ENCODE data around the gene TCFL5.

DNA sequence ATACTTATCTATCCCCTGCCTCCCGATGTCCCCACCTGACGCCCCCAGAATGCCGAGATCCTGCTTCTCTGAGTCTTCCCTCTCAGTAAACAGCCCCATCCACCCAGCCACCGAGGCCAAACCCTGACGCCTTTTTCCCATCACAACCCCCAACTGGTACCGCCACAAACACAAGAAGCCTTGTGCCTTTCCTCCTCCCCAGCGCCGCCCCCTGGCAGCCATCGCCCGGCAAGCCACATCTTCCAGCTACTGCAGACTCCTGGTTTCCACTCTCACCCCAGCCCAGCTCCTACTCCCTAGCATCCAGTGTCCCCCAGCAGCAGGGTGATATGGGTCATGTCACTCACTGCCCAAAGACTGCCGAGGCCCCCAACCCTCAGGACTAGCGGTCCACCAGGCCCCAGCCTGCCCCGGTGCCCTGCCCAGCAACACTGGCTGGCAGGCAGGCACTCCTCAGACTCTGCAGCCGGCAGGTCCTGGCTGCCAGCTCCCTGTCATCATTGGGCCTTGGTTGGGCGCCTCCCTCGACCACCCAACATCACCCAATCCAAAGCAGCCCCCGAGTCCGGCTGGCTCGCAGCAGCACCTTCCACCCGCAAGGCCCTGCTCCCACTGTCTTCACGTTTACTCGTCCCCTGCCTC, 11.2 kb downstream of the TCFL5 start:
- TF ChIP-seq, protein P1, sequence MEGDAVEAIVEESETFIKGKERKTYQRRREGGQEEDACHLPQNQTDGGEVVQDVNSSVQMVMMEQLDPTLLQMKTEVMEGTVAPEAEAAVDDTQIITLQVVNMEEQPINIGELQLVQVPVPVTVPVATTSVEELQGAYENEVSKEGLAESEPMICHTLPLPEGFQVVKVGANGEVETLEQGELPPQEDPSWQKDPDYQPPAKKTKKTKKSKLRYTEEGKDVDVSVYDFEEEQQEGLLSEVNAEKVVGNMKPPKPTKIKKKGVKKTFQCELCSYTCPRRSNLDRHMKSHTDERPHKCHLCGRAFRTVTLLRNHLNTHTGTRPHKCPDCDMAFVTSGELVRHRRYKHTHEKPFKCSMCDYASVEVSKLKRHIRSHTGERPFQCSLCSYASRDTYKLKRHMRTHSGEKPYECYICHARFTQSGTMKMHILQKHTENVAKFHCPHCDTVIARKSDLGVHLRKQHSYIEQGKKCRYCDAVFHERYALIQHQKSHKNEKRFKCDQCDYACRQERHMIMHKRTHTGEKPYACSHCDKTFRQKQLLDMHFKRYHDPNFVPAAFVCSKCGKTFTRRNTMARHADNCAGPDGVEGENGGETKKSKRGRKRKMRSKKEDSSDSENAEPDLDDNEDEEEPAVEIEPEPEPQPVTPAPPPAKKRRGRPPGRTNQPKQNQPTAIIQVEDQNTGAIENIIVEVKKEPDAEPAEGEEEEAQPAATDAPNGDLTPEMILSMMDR (IDR thresholded peaks at IDR 0.05; ENCODE audit: low read depth, low read length) = no peak
- TF ChIP-seq POLR2A (IDR thresholded peaks at IDR 0.05; ENCODE audit: extremely low read depth, insufficient read length) = no peak
- TF ChIP-seq, protein P2, sequence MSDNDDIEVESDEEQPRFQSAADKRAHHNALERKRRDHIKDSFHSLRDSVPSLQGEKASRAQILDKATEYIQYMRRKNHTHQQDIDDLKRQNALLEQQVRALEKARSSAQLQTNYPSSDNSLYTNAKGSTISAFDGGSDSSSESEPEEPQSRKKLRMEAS (IDR thresholded peaks at IDR 0.05; ENCODE audit: low read depth, low read length) = no peak
